ENCODE measurements around the gene HIRIP3.
A peak's percentile ranks its signal among the peaks of the same experiment; 100 is the strongest.
"Not testable (repeated sequence)": the region's sequence is repeated elsewhere in the genome, so short reads cannot be mapped to it uniquely, and the experiment has no call there.

Gene HIRIP3

GRCh38 chr16:29962344-29962994 is 32.9 kb downstream of the HIRIP3 start:
- Histone ChIP-seq H3K4me1 (ENCODE audit: control insufficient read depth in 1 of 2, insufficient read depth in 2 of 2, low read length in 2 of 2) (peaks cover 3 to 8% of the 10 kb centered on the region in 2 experiments), H4K12ac (ENCODE audit: low read depth, low read length) (peak overlapping the region; percentile 89), H3K9me3 (ENCODE audit: insufficient read depth, low read depth, low read length) (no peaks in the 10 kb centered on the region), H2AK5ac (ENCODE audit: low read length) (peak overlapping the region; percentile 67), H4K91ac (ENCODE audit: low read depth, low read length) (peak overlapping the region; percentile 85), H3K14ac (ENCODE audit: low read length) (peak overlapping the region; percentile 89), H3K4me2 (ENCODE audit: low read length) (peak overlapping the region; percentile 72), H3K27ac (ENCODE audit: low read depth, low read length) (peak overlapping the region; percentile 27), H2BK120ac (ENCODE audit: insufficient read depth, low read length, poor library complexity) (peak overlapping the region; percentile 74), H3K36me3 (ENCODE audit: control insufficient read depth in 1 of 2, insufficient read depth in 2 of 2, low read length in 2 of 2) (peaks cover 0 to 3% of the 10 kb centered on the region in 2 experiments), H3K4ac (ENCODE audit: low read depth, low read length) (peak overlapping the region; percentile 75), H2BK12ac (ENCODE audit: low read length) (peak overlapping the region; percentile 23), H3K4me3 (ENCODE audit: low read depth, low read length) (peak overlapping the region; percentile 80), H4K8ac (ENCODE audit: low read depth, low read length) (peak overlapping the region; percentile 83), H3K79me2 (ENCODE audit: control insufficient read depth, insufficient read depth, low read length, poor library complexity) (peaks cover 6% of the 10 kb centered on the region), H3K79me1 (ENCODE audit: low read length) (peaks cover 15% of the 10 kb centered on the region), H2BK5ac (ENCODE audit: low read depth, low read length, poor library complexity) (peak overlapping the region; percentile 37), H2AFZ (ENCODE audit: insufficient read depth, low read length, poor library complexity) (peak overlapping the region; percentile 87), H3K18ac (ENCODE audit: low read length) (peak overlapping the region; percentile 55), H3K9ac (ENCODE audit: low read length) (peak overlapping the region; percentile 34), H3K27me3 (ENCODE audit: insufficient read depth, low read length) (no peaks in the 10 kb centered on the region), H3K23ac (ENCODE audit: low read length) (no peak overlapping the region)
- WGBS (ENCODE audit: extremely low coverage, insufficient coverage, insufficient read length): no CpG with 5 or more reads among the region's 18 CpGs
- peak in 1 of 2 donors; percentile 36 for DNase-seq

GRCh38 chr16:29961479-29962343 is 33.7 kb downstream of the HIRIP3 start, which contains the start of gene TMEM219:
TSS of gene TMEM219 (plus strand) at chr16:29962079. CDS start at chr16:29963144, 1,065 bp downstream.
- H3K9ac ChIP-seq (ENCODE audit: low read length): peak within 1 kb of the TSS; percentile 57
- H4K91ac ChIP-seq (ENCODE audit: low read depth, low read length): peak within 1 kb of the TSS; percentile 85
- peaks cover 6% of the 10 kb centered on the region for H3K79me2 ChIP-seq (ENCODE audit: control insufficient read depth, insufficient read depth, low read length, poor library complexity)
- H3K27me3 ChIP-seq (ENCODE audit: insufficient read depth, low read length): no peaks in the 10 kb centered on the region
- H3K4me1 ChIP-seq (ENCODE audit: control insufficient read depth in 1 of 2, insufficient read depth in 2 of 2, low read length in 2 of 2): peaks cover 3 to 8% of the 10 kb centered on the region in 2 experiments
- peak within 1 kb of the TSS; percentile 76 for H2BK5ac ChIP-seq (ENCODE audit: low read depth, low read length, poor library complexity)
- H2AK5ac ChIP-seq (ENCODE audit: low read length): peak within 1 kb of the TSS; percentile 94
- peak within 1 kb of the TSS; percentile 88 for H4K8ac ChIP-seq (ENCODE audit: low read depth, low read length)
- peak within 1 kb of the TSS; percentile 87 for H2AFZ ChIP-seq (ENCODE audit: insufficient read depth, low read length, poor library complexity)
- peak within 1 kb of the TSS; percentile 68 for H2BK12ac ChIP-seq (ENCODE audit: low read length)
- H3K23ac ChIP-seq (ENCODE audit: low read length): no peak within 1 kb of the TSS
- H3K36me3 ChIP-seq (ENCODE audit: control insufficient read depth in 1 of 2, insufficient read depth in 2 of 2, low read length in 2 of 2): peaks cover 0 to 3% of the 10 kb centered on the region in 2 experiments
- H3K4me2 ChIP-seq (ENCODE audit: low read length): peak within 1 kb of the TSS; percentile 72
- peak within 1 kb of the TSS; percentile 75 for H3K4ac ChIP-seq (ENCODE audit: low read depth, low read length)
- peak within 1 kb of the TSS; percentile 80 for H3K4me3 ChIP-seq (ENCODE audit: low read depth, low read length)
- peak within 1 kb of the TSS; percentile 30 for H3K27ac ChIP-seq (ENCODE audit: low read depth, low read length)
- peaks cover 15% of the 10 kb centered on the region for H3K79me1 ChIP-seq (ENCODE audit: low read length)
- WGBS (ENCODE audit: extremely low coverage, insufficient coverage, insufficient read length): no CpG with 5 or more reads among the region's 75 CpGs
- peak within 1 kb of the TSS; percentile 74 for H2BK120ac ChIP-seq (ENCODE audit: insufficient read depth, low read length, poor library complexity)
- peak within 1 kb of the TSS; percentile 89 for H4K12ac ChIP-seq (ENCODE audit: low read depth, low read length)
- H3K9me3 ChIP-seq (ENCODE audit: insufficient read depth, low read depth, low read length): no peaks in the 10 kb centered on the region
- peak; percentile 89 to 97 for DNase-seq
- H3K18ac ChIP-seq (ENCODE audit: low read length): peak within 1 kb of the TSS; percentile 79
- H3K14ac ChIP-seq (ENCODE audit: low read length): peak within 1 kb of the TSS; percentile 89

- Histone ChIP-seq H3K4me2 (ENCODE audit: low read length) (peak overlapping the region; percentile 60), H3K79me2 (ENCODE audit: control insufficient read depth, insufficient read depth, low read length, poor library complexity) (peaks cover 6% of the 10 kb centered on the region), H2AFZ (ENCODE audit: insufficient read depth, low read length, poor library complexity) (no peak overlapping the region), H4K12ac (ENCODE audit: low read depth, low read length) (peak overlapping the region; percentile 76), H2AK5ac (ENCODE audit: low read length) (no peak overlapping the region), H3K9me3 (ENCODE audit: insufficient read depth, low read depth, low read length) (no peaks in the 10 kb centered on the region), H3K9ac (ENCODE audit: low read length) (no peak overlapping the region), H3K4ac (ENCODE audit: low read depth, low read length) (no peak overlapping the region), H3K4me3 (ENCODE audit: low read depth, low read length) (no peak overlapping the region), H3K18ac (ENCODE audit: low read length) (peak overlapping the region; percentile 79), H4K8ac (ENCODE audit: low read depth, low read length) (peak overlapping the region; percentile 88), H3K36me3 (ENCODE audit: control insufficient read depth in 1 of 2, insufficient read depth in 2 of 2, low read length in 2 of 2) (peaks cover 0 to 3% of the 10 kb centered on the region in 2 experiments), H3K4me1 (ENCODE audit: control insufficient read depth in 1 of 2, insufficient read depth in 2 of 2, low read length in 2 of 2) (peaks cover 3 to 8% of the 10 kb centered on the region in 2 experiments), H2BK5ac (ENCODE audit: low read depth, low read length, poor library complexity) (no peak overlapping the region), H4K91ac (ENCODE audit: low read depth, low read length) (peak overlapping the region; percentile 71), H3K27ac (ENCODE audit: low read depth, low read length) (no peak overlapping the region), H3K14ac (ENCODE audit: low read length) (no peak overlapping the region), H3K23ac (ENCODE audit: low read length) (no peak overlapping the region), H2BK120ac (ENCODE audit: insufficient read depth, low read length, poor library complexity) (no peak overlapping the region), H2BK12ac (ENCODE audit: low read length) (no peak overlapping the region), H3K79me1 (ENCODE audit: low read length) (peaks cover 15% of the 10 kb centered on the region), H3K27me3 (ENCODE audit: insufficient read depth, low read length) (no peaks in the 10 kb centered on the region)
- DNase-seq: no peak
- WGBS (ENCODE audit: extremely low coverage, insufficient coverage, insufficient read length): no CpG with 5 or more reads among the region's 10 CpGs
These were observed 34.3 kb downstream of the HIRIP3 start for GRCh38 chr16:29961127-29961478.

GRCh38 chr16:29959821-29960220 is 35.6 kb downstream of the HIRIP3 start:
- H3K23ac ChIP-seq (ENCODE audit: low read length); H2BK120ac ChIP-seq (ENCODE audit: insufficient read depth, low read length, poor library complexity); H2AFZ ChIP-seq (ENCODE audit: insufficient read depth, low read length, poor library complexity); H3K36me3 ChIP-seq (ENCODE audit: control insufficient read depth in 1 of 2, insufficient read depth in 2 of 2, low read length in 2 of 2); H2BK12ac ChIP-seq (ENCODE audit: low read length); H3K9ac ChIP-seq (ENCODE audit: low read length); H4K8ac ChIP-seq (ENCODE audit: low read depth, low read length); H2BK5ac ChIP-seq (ENCODE audit: low read depth, low read length, poor library complexity); H3K4me1 ChIP-seq (ENCODE audit: control insufficient read depth in 1 of 2, insufficient read depth in 2 of 2, low read length in 2 of 2); DNase-seq; H3K4ac ChIP-seq (ENCODE audit: low read depth, low read length); H3K27ac ChIP-seq (ENCODE audit: low read depth, low read length); H3K4me3 ChIP-seq (ENCODE audit: low read depth, low read length); H3K9me3 ChIP-seq (ENCODE audit: insufficient read depth, low read depth, low read length); H4K91ac ChIP-seq (ENCODE audit: low read depth, low read length); H3K18ac ChIP-seq (ENCODE audit: low read length); H3K27me3 ChIP-seq (ENCODE audit: insufficient read depth, low read length); H2AK5ac ChIP-seq (ENCODE audit: low read length); H3K14ac ChIP-seq (ENCODE audit: low read length); H3K4me2 ChIP-seq (ENCODE audit: low read length); H4K12ac ChIP-seq (ENCODE audit: low read depth, low read length); H3K79me2 ChIP-seq (ENCODE audit: control insufficient read depth, insufficient read depth, low read length, poor library complexity): not testable (repeated sequence)
- H3K79me1 ChIP-seq (ENCODE audit: low read length): peaks cover 15% of the 10 kb centered on the region
- no CpG with 5 or more reads among the region's 4 CpGs for WGBS (ENCODE audit: extremely low coverage, insufficient coverage, insufficient read length)
